ENCODE results near the gene GALNT4.

Gene GALNT4

GRCh38 chr12:89542236-89542635 is 17.6 kb upstream of the GALNT4 start:
- H3K4me3 ChIP-seq (ENCODE audit: insufficient read depth, low read length, poor library complexity, severe bottlenecking): no peak overlapping the region
- no peak overlapping the region for H2AFZ ChIP-seq (ENCODE audit: low read depth, low read length, severe bottlenecking)
- H3K9me2 ChIP-seq (replicated peaks; ENCODE audit: insufficient read depth, low read length): no peaks in the 10 kb centered on the region
- no peaks in the 10 kb centered on the region for H3K36me3 ChIP-seq (ENCODE audit: low read length)
- no peaks in the 10 kb centered on the region for H3K9me3 ChIP-seq (ENCODE audit: insufficient read depth, low read length)
- no peak overlapping the region for H3K27ac ChIP-seq (ENCODE audit: low read depth, low read length)
- no peak overlapping the region for H3K4me2 ChIP-seq (ENCODE audit: low read depth, low read length, poor library complexity, severe bottlenecking)
- no peaks in the 10 kb centered on the region for H3F3A ChIP-seq (ENCODE audit: insufficient read depth)
- H3K27me3 ChIP-seq (ENCODE audit: low read length): no peaks in the 10 kb centered on the region
- TF ChIP-seq, protein P1, sequence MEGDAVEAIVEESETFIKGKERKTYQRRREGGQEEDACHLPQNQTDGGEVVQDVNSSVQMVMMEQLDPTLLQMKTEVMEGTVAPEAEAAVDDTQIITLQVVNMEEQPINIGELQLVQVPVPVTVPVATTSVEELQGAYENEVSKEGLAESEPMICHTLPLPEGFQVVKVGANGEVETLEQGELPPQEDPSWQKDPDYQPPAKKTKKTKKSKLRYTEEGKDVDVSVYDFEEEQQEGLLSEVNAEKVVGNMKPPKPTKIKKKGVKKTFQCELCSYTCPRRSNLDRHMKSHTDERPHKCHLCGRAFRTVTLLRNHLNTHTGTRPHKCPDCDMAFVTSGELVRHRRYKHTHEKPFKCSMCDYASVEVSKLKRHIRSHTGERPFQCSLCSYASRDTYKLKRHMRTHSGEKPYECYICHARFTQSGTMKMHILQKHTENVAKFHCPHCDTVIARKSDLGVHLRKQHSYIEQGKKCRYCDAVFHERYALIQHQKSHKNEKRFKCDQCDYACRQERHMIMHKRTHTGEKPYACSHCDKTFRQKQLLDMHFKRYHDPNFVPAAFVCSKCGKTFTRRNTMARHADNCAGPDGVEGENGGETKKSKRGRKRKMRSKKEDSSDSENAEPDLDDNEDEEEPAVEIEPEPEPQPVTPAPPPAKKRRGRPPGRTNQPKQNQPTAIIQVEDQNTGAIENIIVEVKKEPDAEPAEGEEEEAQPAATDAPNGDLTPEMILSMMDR (IDR thresholded peaks at IDR 0.05; ENCODE audit: insufficient read depth, low read length, poor library complexity, severe bottlenecking): no peak
- no peak for TF ChIP-seq EZH2phosphoT487 (conservative IDR thresholded peaks at IDR 0.05; ENCODE audit: low read length)
- H3K79me2 ChIP-seq (ENCODE audit: insufficient read depth, low read length): no peaks in the 10 kb centered on the region
- H4K20me1 ChIP-seq (ENCODE audit: low read depth, low read length): no peaks in the 10 kb centered on the region
- H3K9ac ChIP-seq (ENCODE audit: low read length): no peak overlapping the region

DNA sequence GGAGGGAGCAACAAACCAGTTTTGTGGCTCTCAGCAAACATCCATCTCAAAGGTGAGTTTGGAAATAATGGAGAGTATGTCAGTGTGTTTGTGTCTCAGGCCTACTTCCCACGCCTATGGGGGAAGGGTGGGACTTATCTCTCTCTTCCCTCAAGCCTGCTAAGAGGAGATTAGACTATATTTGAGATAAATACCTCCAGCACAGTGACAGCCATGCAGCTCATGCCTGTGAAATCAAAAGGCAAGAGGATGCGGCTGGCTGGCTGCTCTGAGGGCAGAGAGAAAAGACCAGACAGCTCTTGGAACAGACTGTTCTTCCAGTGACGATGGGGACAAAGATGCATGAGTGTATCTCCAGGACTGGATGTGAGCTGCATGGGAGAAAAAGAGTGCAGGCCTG is 16.0 kb upstream of the GALNT4 start:
- no peak overlapping the region for H3K9ac ChIP-seq (ENCODE audit: low read length)
- no peaks in the 10 kb centered on the region for H4K20me1 ChIP-seq (ENCODE audit: low read depth, low read length)
- no peak for TF ChIP-seq EZH2phosphoT487 (conservative IDR thresholded peaks at IDR 0.05; ENCODE audit: low read length)
- TF ChIP-seq, protein P1 (IDR thresholded peaks at IDR 0.05; ENCODE audit: insufficient read depth, low read length, poor library complexity, severe bottlenecking): no peak
- H3K4me2 ChIP-seq (ENCODE audit: low read depth, low read length, poor library complexity, severe bottlenecking): no peak overlapping the region
- H3K27me3 ChIP-seq (ENCODE audit: low read length): no peaks in the 10 kb centered on the region
- H3K9me2 ChIP-seq (replicated peaks; ENCODE audit: insufficient read depth, low read length): no peaks in the 10 kb centered on the region
- H3K9me3 ChIP-seq (ENCODE audit: insufficient read depth, low read length): no peaks in the 10 kb centered on the region
- no peaks in the 10 kb centered on the region for H3F3A ChIP-seq (ENCODE audit: insufficient read depth)
- H3K79me2 ChIP-seq (ENCODE audit: insufficient read depth, low read length): no peaks in the 10 kb centered on the region
- H3K27ac ChIP-seq (ENCODE audit: low read depth, low read length): no peak overlapping the region
- H3K4me3 ChIP-seq (ENCODE audit: insufficient read depth, low read length, poor library complexity, severe bottlenecking): no peak overlapping the region
- H2AFZ ChIP-seq (ENCODE audit: low read depth, low read length, severe bottlenecking): no peak overlapping the region
- no peaks in the 10 kb centered on the region for H3K36me3 ChIP-seq (ENCODE audit: low read length)

- H3K27ac ChIP-seq (ENCODE audit: low read depth, low read length): no peak overlapping the region
- H3K4me3 ChIP-seq (ENCODE audit: insufficient read depth, low read length, poor library complexity, severe bottlenecking): no peak overlapping the region
- no peaks in the 10 kb centered on the region for H3K79me2 ChIP-seq (ENCODE audit: insufficient read depth, low read length)
- no peaks in the 10 kb centered on the region for H3K36me3 ChIP-seq (ENCODE audit: low read length)
- H3K9me2 ChIP-seq (replicated peaks; ENCODE audit: insufficient read depth, low read length): no peaks in the 10 kb centered on the region
- H3K27me3 ChIP-seq (ENCODE audit: low read length): no peaks in the 10 kb centered on the region
- no peak overlapping the region for H3K4me2 ChIP-seq (ENCODE audit: low read depth, low read length, poor library complexity, severe bottlenecking)
- H3K9ac ChIP-seq (ENCODE audit: low read length): no peak overlapping the region
- H4K20me1 ChIP-seq (ENCODE audit: low read depth, low read length): no peaks in the 10 kb centered on the region
- H2AFZ ChIP-seq (ENCODE audit: low read depth, low read length, severe bottlenecking): no peak overlapping the region
- H3K9me3 ChIP-seq (ENCODE audit: insufficient read depth, low read length): no peaks in the 10 kb centered on the region
- TF ChIP-seq, protein P1 (IDR thresholded peaks at IDR 0.05; ENCODE audit: insufficient read depth, low read length, poor library complexity, severe bottlenecking): no peak
- TF ChIP-seq EZH2phosphoT487 (conservative IDR thresholded peaks at IDR 0.05; ENCODE audit: low read length): no peak
- no peaks in the 10 kb centered on the region for H3F3A ChIP-seq (ENCODE audit: insufficient read depth)
Observed at GRCh38 chr12:89539426-89540223, 15.0 kb upstream of the GALNT4 start.

Data from SU-DHL-6 (cell line).